Panc1 (cell line): ENCODE data around the gene RNF19B. TPM values are rescaled to one million over a fixed set of nuclear protein-coding genes. Genes with fewer than 3 reads are reported as not detected.

Source experiments
- ATAC-seq: fragments of 200-7000 bp; cut with Tn5 transposase; 2 replicates; pipeline ENCODE4 v1.9.1; 2020; ENCODE audit warnings: mild to moderate bottlenecking, moderate library complexity
- BruUV-seq: library from RNA; stranded (reverse); fragments of 400-500 nt; replicated peaks from 2 replicates; lab custom pipeline; 2021; lab: Mats Ljungman, UMichigan
- CTCF ChIA-PET: fragments of 300-600 bp; sonication (Branson Sonifier 250); formaldehyde crosslinking; loops from one replicate; lab custom pipeline; 2022; ENCODE audit warnings: antibody characterized with exemption; lab: Charles Lee
- POLR2A ChIA-PET: fragments of 300-600 bp; sonication (Branson Sonifier 250); formaldehyde crosslinking; loops from one replicate; lab custom pipeline; 2022; ENCODE audit warnings: antibody characterized with exemption; lab: Charles Lee
- DNase-seq: peaks from one replicate; pipeline ENCODE4 v3.0.0-alpha.2; 2010; ENCODE audit warnings: low read depth, low spot score
- H3K27ac ChIP-seq: 2 replicates; pipeline ENCODE4 v1.5.1; 2011; ENCODE audit warnings: mild to moderate bottlenecking, low read length, inconsistent platforms
- H3K27me3 ChIP-seq: fragments of 200-500 bp; sonication (Bioruptor generic); 2 replicates; pipeline ENCODE4 v1.6.0; 2014; ENCODE audit warnings: low read length, inconsistent platforms; ENCODE audit not compliant: control insufficient read depth, insufficient read depth
- H3K36me3 ChIP-seq: fragments of 200-500 bp; sonication (Bioruptor generic); 2 replicates; pipeline ENCODE4 v1.5.1; 2014; ENCODE audit warnings: inconsistent platforms, mild to moderate bottlenecking, low read length, moderate library complexity; ENCODE audit not compliant: control insufficient read depth, insufficient read depth
- H3K4me1 ChIP-seq: 2 replicates; pipeline ENCODE4 v1.5.1; 2011; ENCODE audit warnings: inconsistent platforms, mild to moderate bottlenecking, low read length, moderate library complexity; ENCODE audit not compliant: control insufficient read depth, insufficient read depth
- H3K4me3 ChIP-seq, 2 experiments: 2 replicates each; pipeline ENCODE4 v1.5.1; 2011 to 2012; ENCODE audit warnings: low read depth in 2 of 2, low read length in 2 of 2, mild to moderate bottlenecking in 2 of 2, inconsistent platforms in 1 of 2, moderate library complexity in 1 of 2
- H3K9me3 ChIP-seq: fragments of 200-500 bp; sonication (Bioruptor generic); 2 replicates; pipeline ENCODE4 v1.5.1; 2014; ENCODE audit warnings: low read depth, mild to moderate bottlenecking, inconsistent platforms, low read length, moderate library complexity; ENCODE audit not compliant: control insufficient read depth, insufficient read depth
- CTCF ChIP-seq: fragments of 450-650 bp; IDR thresholded peaks from 2 replicates; pipeline ENCODE4 v1.5.1; 2017; ENCODE audit warnings: mild to moderate bottlenecking
- POLR2AphosphoS5 ChIP-seq: IDR thresholded peaks from 2 replicates; pipeline ENCODE4 v1.6.1; 2012; ENCODE audit warnings: mild to moderate bottlenecking, low read depth, low read length, moderate library complexity
- REST ChIP-seq, 2 experiments: IDR thresholded peaks; 2 replicates each; pipeline ENCODE4 v1.6.1; 2011 to 2012; ENCODE audit warnings: low read depth in 2 of 2, control low read depth in 1 of 2, low read length in 1 of 2, mild to moderate bottlenecking in 1 of 2, moderate library complexity in 1 of 2; ENCODE audit not compliant: insufficient read depth in 1 of 2
- SIN3A ChIP-seq: IDR thresholded peaks from 2 replicates; pipeline ENCODE4 v1.6.1; 2012; ENCODE audit warnings: low read depth, mild to moderate bottlenecking, low read length, moderate library complexity, borderline replicate concordance; ENCODE audit not compliant: insufficient read depth
- TCF7L2 ChIP-seq: IDR thresholded peaks from 2 replicates; pipeline ENCODE4 v1.6.1; 2011; ENCODE audit warnings: mild to moderate bottlenecking, low read depth, low read length, inconsistent platforms
- in situ Hi-C: cut with HindIII; loops from 2 replicates; pipeline ENCODE4 v1.10.0; 2016; ENCODE audit warnings: low sequenced_read_pairs, low pct_unique_long_range_greater_than_20kb
- intact Hi-C: fragments of 100-400 bp; cut with micrococcal nuclease; formaldehyde crosslinking; loops from one replicate; pipeline ENCODE4 v1.10.0; 2022; ENCODE audit not compliant: unreplicated experiment
- total RNA-seq: library from RNA; stranded (reverse); gene quantifications from one replicate; pipeline ENCODE4 v1.2.1, GENCODE V29; 2021; ENCODE audit not compliant: unreplicated experiment

The RNF19B gene
- total RNA-seq, 1 experiment from 2014 or later = 29.1 TPM

- peaks cover 3% of the 10 kb centered on the region for H3K4me1 ChIP-seq
- intact Hi-C loops = loop anchor here (5.0 kb wide), 1 partner anchor 72 kb away; no protein-coding TSS in a partner anchor
- no peak for TF ChIP-seq TCF7L2
- TF ChIP-seq CTCF = no peak
- no peak for TF ChIP-seq SIN3A
- no peak for TF ChIP-seq REST (IDR thresholded peaks at IDR 0.05; ENCODE audit: insufficient read depth in 1 of 2, low read depth in 2 of 2, low read length in 1 of 2)
- no peak for TF ChIP-seq POLR2AphosphoS5
- 0 out of 2 replicates have a peak, but pooled peaks cover 2% of the 10 kb centered on the region for H3K36me3 ChIP-seq
- CTCF ChIA-PET = interaction anchor here (1.6 kb wide), 1 partner anchor 82 kb away, joined by 4 read pairs; no protein-coding TSS in a partner anchor
- ATAC-seq = no peak
- no peaks in the 10 kb centered on the region for H3K9me3 ChIP-seq
- no TSS peak for BruUV-seq
- POLR2A ChIA-PET = no interaction called here
- DNase-seq = no peak
- H3K27me3 ChIP-seq = no peaks in the 10 kb centered on the region
- in situ Hi-C loops = no loop called here
- H3K27ac ChIP-seq = no peak overlapping the region
- H3K4me3 ChIP-seq = no peak overlapping the region
Measured at GRCh38 chr1:33004613-33005012, 40.0 kb upstream of the RNF19B start.

- no peaks in the 10 kb centered on the region for H3K9me3 ChIP-seq
- H3K27ac ChIP-seq = no peak overlapping the region
- ChIA-PET CTCF (no interaction called here), POLR2A (interaction anchor here (0.7 kb wide), 1 partner anchor 1727 kb away, joined by 5 read pairs; no protein-coding TSS in a partner anchor)
- DNase-seq (no peak), ATAC-seq (no peak)
- no peaks in the 10 kb centered on the region for H3K36me3 ChIP-seq
- in situ Hi-C loops = no loop called here
- no peaks in the 10 kb centered on the region for H3K27me3 ChIP-seq
- intact Hi-C loops = no loop called here
- BruUV-seq = no TSS peak
- no peak overlapping the region for H3K4me3 ChIP-seq
- TF ChIP-seq POLR2AphosphoS5 (no peak), REST (IDR thresholded peaks at IDR 0.05; ENCODE audit: insufficient read depth in 1 of 2, low read depth in 2 of 2, low read length in 1 of 2) (no peak), SIN3A (no peak), TCF7L2 (no peak), CTCF (no peak)
- peaks cover 6% of the 10 kb centered on the region for H3K4me1 ChIP-seq
Measured at GRCh38 chr1:33003657-33004056, 39.0 kb upstream of the RNF19B start.
